AG08395 (cell line): ENCODE results near the gene SFSWAP.

Experiments used
- DNase-seq: peaks from one replicate; pipeline ENCODE4 v3.0.0; 2012; ENCODE audit warnings: mixed read lengths, low spot score

SFSWAP gene

DNA sequence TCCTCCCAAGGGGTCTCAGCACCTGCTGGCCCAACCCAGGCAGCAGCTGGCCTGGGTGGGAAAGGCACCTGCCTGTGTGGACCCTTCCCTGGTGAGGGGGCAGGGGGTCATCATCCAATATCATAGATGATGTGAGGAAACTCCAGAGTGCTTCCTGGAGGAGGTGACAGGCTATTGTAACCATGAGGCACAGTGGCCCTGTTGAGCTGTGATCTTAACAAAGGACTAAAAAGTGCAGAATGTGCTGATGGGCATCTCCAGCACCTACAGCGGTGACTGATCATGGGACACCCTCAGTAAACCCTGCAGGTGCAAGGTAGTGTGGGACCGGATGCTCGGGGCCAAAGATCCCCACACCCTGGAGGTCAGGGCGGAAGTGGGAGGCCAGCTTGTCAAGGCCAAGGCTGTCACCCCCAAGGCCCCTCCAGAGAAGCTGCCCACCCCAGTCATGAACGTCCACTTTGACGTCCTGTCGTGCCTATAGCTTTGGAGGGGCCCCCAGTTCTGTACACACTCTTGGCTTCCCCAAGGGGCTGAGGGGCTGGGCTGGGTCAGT is 124.8 kb downstream of the SFSWAP start:
- DNase-seq: no peak

DNA sequence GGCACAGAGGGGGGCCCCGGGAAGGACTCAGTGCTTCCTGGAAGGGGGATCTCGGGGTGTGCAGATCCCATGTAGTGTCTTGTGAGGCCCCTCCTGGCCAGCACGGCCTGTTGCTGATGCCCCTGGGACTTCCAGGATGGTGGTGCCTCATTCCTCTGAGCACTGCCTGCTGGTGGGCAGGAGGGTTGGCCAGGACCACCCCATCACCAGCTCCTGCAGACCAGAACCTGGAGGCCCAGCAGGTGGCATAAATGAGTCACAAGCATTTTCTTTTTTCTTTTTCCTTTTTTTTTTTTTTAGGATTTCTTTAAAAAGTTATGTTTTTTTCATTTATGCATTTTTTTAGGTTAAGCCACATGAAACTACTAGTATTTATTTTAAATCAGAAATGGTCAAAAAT is 125.3 kb downstream of the SFSWAP start:
- DNase-seq: no peak

DNA sequence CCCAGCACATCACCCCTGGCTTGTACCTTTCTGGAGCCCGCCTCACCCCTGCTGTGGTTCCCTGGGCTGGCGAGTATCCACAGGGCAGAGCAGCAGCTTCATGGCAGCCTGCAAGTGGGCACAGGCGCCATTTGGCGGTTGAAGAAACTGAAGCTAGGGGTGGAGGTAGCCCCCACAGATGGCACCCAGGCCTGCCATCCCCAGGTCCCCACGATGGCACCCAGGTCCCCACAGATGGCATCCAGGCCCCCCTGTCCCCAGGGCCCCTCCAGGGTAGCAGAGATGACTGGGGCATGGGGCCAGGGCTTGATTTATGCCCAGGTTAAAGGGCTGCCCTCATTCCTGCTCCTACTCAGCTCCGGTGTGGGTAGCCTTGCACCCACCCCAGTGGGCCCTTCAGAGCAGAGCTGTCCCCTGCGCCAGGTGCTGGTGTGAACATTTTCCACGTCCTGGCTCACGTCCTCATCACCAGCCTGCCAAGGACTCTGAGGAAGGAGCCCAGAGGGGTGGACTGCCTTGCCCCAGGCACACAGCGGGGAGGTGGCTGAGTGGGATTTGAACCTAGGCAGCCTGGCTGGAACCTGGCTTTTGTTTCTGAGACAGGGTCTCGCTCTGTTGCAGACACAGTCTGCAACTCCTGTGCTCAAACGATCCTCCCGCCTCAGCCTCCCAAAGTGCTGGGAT is 126.0 kb downstream of the SFSWAP start:
- DNase-seq: no peak

- no peak for DNase-seq
Measured at GRCh38 chr12:131840643-131841416, 129.9 kb downstream of the SFSWAP start.

DNA sequence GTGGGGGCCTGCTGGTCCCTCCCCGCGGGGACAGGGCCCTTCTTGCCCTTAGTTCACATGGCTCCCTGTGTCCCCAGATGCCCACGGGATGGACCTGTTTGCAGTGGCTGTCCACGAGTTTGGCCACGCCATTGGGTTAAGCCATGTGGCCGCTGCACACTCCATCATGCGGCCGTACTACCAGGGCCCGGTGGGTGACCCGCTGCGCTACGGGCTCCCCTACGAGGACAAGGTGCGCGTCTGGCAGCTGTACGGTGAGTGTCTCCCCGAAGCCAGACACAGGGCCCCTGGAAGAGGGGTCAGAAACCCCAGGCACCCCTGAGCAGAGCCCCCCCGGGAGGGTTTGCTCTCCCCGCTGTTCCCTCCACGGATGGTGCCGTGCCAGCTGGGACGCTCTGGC is 130.7 kb downstream of the SFSWAP start:
- no peak for DNase-seq

- no peak for DNase-seq
Measured at GRCh38 chr12:131842169-131842568, 131.3 kb downstream of the SFSWAP start.

DNA sequence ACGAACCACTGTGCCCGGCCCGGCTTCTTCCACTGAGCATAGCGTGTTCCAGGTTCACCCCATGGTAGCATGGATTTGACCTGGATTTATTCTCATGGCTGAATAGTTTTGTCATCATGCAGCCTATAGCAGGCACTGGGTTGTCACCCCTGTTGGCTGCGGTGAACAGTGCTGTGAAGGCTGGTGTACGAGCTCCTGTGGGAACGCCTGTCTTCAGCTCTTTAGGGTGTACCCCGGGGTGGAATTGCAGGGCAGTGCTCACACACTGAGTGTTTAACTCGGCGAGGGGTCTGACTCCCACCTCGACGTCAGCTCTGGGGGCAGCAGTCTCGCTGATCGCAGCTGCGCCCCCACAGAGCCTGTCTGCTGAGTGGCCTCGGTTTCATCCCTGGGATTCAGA is 132.6 kb downstream of the SFSWAP start:
- DNase-seq: no peak

DNA sequence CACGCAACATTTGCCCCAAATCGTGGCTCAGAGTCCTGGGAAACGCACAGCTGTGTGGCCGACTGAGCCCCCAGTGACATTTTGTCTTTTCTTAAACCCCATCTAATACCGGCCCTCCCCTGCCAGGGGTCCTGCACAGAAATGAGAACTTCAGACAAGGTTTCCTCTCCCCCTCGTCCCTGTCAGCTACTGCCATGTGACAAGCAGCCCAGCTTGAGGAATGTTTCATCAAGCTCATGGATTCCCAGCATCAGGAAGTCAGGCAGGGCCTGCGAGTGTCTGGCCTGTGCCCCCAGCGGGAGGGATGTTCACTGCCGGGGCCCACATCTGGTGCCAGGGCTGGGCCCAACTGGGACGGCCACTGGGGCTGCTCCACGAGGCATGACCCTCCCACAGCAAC is 133.2 kb downstream of the SFSWAP start:
- DNase-seq: no peak

- no peak for DNase-seq
Measured at GRCh38 chr12:131844656-131845055, 133.8 kb downstream of the SFSWAP start.

- no peak for DNase-seq
Measured at GRCh38 chr12:131845121-131845520, 134.2 kb downstream of the SFSWAP start.

DNA sequence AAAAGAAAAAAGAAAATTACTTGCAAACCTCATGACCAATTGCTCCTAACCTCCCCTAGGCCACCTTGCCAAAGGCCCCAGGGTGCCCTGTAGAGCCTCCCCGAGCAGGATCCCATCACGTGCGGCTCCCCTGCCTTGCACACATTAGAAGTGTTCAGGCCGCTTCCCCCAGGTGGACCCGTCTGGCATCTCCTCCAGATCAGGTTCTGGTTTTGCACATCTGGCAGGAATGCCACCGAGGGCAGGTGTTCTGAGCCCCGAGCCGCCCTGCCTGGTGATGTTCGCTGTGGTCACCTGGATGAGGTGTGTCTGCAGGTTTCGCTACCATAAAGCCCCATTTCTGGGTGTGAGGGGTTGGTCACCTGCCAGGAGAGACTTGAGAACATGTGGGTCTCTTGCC is 136.6 kb downstream of the SFSWAP start:
- no peak for DNase-seq

GRCh38 chr12:131848753-131849152 is 137.9 kb downstream of the SFSWAP start:
- DNase-seq: no peak
